ENCODE measurements around the gene BRPF1.

DNA sequence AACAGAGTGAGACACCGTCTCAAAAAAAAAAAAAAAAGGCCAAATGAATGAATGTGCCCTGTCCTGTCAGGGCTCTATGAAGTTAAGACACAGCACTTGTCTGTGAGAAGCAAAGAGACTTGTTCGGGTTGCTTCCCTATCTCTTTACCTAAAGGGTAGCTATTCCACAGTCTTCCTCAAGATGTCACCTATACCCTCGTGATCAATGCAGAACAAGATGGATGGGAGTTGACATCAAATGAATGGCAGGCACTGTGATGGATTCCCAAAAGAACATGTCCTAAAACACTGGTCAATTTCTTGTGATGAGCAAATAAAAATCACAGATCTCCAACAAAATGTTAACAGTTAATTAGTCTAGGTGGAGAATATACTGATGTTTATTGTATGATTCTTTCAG, 51.2 kb downstream of the BRPF1 start:
- TF ChIP-seq, protein P1, sequence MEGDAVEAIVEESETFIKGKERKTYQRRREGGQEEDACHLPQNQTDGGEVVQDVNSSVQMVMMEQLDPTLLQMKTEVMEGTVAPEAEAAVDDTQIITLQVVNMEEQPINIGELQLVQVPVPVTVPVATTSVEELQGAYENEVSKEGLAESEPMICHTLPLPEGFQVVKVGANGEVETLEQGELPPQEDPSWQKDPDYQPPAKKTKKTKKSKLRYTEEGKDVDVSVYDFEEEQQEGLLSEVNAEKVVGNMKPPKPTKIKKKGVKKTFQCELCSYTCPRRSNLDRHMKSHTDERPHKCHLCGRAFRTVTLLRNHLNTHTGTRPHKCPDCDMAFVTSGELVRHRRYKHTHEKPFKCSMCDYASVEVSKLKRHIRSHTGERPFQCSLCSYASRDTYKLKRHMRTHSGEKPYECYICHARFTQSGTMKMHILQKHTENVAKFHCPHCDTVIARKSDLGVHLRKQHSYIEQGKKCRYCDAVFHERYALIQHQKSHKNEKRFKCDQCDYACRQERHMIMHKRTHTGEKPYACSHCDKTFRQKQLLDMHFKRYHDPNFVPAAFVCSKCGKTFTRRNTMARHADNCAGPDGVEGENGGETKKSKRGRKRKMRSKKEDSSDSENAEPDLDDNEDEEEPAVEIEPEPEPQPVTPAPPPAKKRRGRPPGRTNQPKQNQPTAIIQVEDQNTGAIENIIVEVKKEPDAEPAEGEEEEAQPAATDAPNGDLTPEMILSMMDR (IDR thresholded peaks at IDR 0.05; ENCODE audit: poor library complexity), result no peak
- TF ChIP-seq EZH2 (IDR thresholded peaks at IDR 0.05; ENCODE audit: borderline replicate concordance) (no peak), EZH2phosphoT487 (IDR thresholded peaks at IDR 0.05; ENCODE audit: low read depth, severe bottlenecking, unreplicated experiment) (no peak)

Data from hepatocyte (in vitro differentiated cells).